AG04450 (cell line): ENCODE results near the gene ZNF236. TPM values are rescaled to one million over a fixed set of nuclear protein-coding genes. Genes with fewer than 3 reads are reported as not detected.

Experiments
- CTCF ChIA-PET: fragments of 300-600, 350-600 bp; formaldehyde crosslinking; extraction: SDS; loops from one replicate; lab custom pipeline; 2022; ENCODE audit warnings: antibody characterized with exemption, inconsistent platforms; lab: Charles Lee
- POLR2A ChIA-PET: fragments of 350-600 bp; formaldehyde crosslinking; extraction: SDS; loops from one replicate; lab custom pipeline; 2021; ENCODE audit warnings: antibody characterized with exemption, inconsistent platforms; lab: Yijun Ruan, JAX
- DNase-seq: peaks from one replicate; pipeline ENCODE4 v3.0.0-alpha.2; 2011; ENCODE audit warnings: low read depth, low spot score
- H3K27ac ChIP-seq: one replicate; pipeline ENCODE4 v1.5.1; 2012; ENCODE audit warnings: low read depth, low read length, control low read depth
- H3K27me3 ChIP-seq: one replicate; pipeline ENCODE4 v1.6.0; 2012; ENCODE audit warnings: low read length; ENCODE audit not compliant: control insufficient read depth, insufficient read depth
- H3K4me3 ChIP-seq: 2 replicates; pipeline ENCODE4 v1.5.1; 2011; ENCODE audit warnings: mild to moderate bottlenecking, low read depth, low read length, control low read depth
- H3K9me3 ChIP-seq: 2 replicates; pipeline ENCODE4 v1.5.1; 2012; ENCODE audit warnings: low read length; ENCODE audit not compliant: control insufficient read depth, insufficient read depth
- polyA plus RNA-seq: library from polyadenylated mRNA; depleted of rRNA; stranded (reverse); fragments of >200 nt; gene quantifications from 2 replicates; pipeline ENCODE4 v1.2.3, GENCODE V29; 2011
- TF ChIP-seq, protein P1 (sequence below): IDR thresholded peaks from 2 replicates; pipeline ENCODE4 v1.5.1; 2011; ENCODE audit warnings: low read depth, low read length, control low read depth, inconsistent platforms

ZNF236 gene
- polyA plus RNA-seq, 1 experiment: 5.3 TPM

DNA sequence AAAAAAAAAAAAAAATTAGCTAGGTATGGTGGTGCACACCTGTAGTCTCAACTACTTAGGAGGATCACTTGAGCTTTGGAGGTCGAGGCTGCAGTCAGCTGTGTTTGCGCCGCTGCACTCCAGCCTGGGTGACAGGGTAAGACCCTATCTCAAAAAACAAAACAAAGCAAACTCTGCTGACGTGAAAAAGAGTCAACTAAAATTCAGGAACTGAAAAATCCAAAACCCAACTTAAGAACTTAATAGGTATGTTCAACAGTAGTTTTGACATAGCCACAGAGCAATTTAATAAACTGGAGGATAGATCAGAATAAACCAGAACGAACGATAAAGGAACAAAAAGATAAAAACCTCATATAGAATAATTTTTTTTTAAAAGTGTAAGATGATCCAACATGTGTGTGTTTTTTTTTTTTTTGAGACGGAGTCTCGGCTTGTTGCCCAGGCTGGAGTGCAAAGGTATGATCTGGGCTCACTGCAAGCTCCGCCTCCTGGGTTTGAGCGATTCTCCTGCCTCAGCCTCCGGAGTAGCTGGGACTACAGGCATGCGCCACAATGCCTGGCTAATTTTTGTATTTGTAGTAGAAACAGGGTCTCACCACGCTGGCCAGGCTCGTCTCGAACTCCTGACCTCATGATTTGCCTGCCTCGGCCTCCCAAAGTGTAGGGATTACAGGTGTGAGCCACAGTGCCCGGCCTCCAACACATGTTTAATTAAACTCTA is 4.3 kb upstream of the ZNF236 start:
- POLR2A ChIA-PET: no interaction called here

DNA sequence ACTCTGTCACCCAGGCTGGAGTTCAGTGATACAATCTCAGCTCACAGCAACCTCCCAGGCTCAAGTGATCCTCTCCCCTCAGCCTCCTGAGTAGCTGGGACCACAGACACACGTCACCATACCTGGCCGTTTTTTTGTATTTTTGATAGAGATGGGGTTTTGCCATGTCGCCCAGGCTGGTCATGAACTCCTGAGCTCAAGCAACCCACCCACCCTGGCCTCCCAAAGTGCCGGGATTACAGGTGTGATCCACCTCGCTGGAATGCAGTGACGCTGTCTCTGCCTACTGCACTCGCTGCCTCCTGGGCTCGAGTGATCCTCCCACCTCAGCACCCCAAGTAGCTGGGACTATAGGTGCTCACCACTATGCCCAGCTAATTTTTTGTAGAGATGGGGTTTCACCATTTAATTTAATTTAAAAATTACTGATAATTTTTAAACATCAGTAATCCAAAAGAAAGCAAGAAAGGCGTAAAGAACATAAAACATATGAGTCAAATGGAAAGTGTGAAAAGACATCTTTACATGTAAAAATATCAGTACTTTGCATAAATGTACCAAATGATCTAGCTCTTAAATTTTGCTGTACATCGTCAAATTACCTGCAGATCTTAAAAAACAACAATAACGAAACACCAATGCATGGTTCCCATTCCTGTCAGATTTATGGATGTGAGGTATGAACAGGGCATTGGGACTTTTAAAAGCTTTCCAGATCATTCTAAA is 2.8 kb upstream of the ZNF236 start:
- TF ChIP-seq, protein P1, sequence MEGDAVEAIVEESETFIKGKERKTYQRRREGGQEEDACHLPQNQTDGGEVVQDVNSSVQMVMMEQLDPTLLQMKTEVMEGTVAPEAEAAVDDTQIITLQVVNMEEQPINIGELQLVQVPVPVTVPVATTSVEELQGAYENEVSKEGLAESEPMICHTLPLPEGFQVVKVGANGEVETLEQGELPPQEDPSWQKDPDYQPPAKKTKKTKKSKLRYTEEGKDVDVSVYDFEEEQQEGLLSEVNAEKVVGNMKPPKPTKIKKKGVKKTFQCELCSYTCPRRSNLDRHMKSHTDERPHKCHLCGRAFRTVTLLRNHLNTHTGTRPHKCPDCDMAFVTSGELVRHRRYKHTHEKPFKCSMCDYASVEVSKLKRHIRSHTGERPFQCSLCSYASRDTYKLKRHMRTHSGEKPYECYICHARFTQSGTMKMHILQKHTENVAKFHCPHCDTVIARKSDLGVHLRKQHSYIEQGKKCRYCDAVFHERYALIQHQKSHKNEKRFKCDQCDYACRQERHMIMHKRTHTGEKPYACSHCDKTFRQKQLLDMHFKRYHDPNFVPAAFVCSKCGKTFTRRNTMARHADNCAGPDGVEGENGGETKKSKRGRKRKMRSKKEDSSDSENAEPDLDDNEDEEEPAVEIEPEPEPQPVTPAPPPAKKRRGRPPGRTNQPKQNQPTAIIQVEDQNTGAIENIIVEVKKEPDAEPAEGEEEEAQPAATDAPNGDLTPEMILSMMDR: no peak

More for the DNA sequence above, 4.3 kb upstream of the ZNF236 start:
- peaks cover 2% of the 10 kb centered on the region; the same call in 1 of the 2 replicates for H3K9me3 ChIP-seq
- CTCF ChIA-PET: interaction anchor here (0.7 to 11.9 kb wide), 3 partner anchors 10 to 183 kb away, joined by 3 to 165 read pairs (median 4); no protein-coding TSS in a partner anchor
- TF ChIP-seq, protein P1: no peak
- no peaks in the 10 kb centered on the region for H3K27me3 ChIP-seq
- no peak overlapping the region for H3K27ac ChIP-seq
- no peak overlapping the region for H3K4me3 ChIP-seq
- no peak for DNase-seq

DNA sequence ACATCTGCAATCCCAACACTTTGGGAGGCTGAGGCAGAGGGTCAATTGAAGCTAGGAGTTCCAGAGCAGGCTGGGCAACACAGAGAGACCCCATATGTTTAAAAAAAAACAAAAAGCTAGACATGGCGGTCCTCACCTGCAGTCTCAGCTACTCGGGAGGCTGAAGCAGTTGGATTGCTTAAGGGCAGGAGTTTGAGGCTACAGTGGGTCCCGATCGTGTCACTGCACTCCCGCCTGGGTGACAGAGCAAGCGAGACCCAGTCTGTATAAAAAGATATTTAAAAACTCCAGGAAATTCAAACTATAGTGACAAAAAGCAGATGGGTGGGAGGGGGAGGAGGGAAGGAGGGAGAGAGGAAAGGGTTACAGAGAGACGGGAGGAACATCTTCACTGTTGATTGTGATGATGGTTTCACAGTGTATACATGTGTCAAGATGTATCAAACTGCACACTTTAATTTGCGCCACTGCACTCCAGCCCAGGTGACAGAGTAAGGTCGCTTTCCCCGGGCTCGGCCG is 942 bp upstream of the ZNF236 start:
- peak overlapping the region; percentile 96 for H3K4me3 ChIP-seq
- peak overlapping the region; percentile 80 for H3K27ac ChIP-seq
- TF ChIP-seq, protein P1: no peak
- DNase-seq: no peak
- no peaks in the 10 kb centered on the region for H3K27me3 ChIP-seq
- peaks cover 2% of the 10 kb centered on the region; the same call in 1 of the 2 replicates for H3K9me3 ChIP-seq
- ChIA-PET CTCF (interaction anchor here (0.5 to 11.9 kb wide), 3 partner anchors 12 to 1881 kb away, joined by 4 to 165 read pairs (median 5); no protein-coding TSS in a partner anchor), POLR2A (no interaction called here)

More for the DNA sequence above, 2.8 kb upstream of the ZNF236 start:
- peaks cover 2% of the 10 kb centered on the region; the same call in 1 of the 2 replicates for H3K9me3 ChIP-seq
- ChIA-PET POLR2A (no interaction called here), CTCF (interaction anchor here (0.6 to 11.9 kb wide), 5 partner anchors 17 to 535 kb away, joined by 3 to 165 read pairs (median 4); no protein-coding TSS in a partner anchor)
- no peaks in the 10 kb centered on the region for H3K27me3 ChIP-seq
- no peak overlapping the region for H3K4me3 ChIP-seq
- no peak for DNase-seq
- H3K27ac ChIP-seq: no peak overlapping the region

DNA sequence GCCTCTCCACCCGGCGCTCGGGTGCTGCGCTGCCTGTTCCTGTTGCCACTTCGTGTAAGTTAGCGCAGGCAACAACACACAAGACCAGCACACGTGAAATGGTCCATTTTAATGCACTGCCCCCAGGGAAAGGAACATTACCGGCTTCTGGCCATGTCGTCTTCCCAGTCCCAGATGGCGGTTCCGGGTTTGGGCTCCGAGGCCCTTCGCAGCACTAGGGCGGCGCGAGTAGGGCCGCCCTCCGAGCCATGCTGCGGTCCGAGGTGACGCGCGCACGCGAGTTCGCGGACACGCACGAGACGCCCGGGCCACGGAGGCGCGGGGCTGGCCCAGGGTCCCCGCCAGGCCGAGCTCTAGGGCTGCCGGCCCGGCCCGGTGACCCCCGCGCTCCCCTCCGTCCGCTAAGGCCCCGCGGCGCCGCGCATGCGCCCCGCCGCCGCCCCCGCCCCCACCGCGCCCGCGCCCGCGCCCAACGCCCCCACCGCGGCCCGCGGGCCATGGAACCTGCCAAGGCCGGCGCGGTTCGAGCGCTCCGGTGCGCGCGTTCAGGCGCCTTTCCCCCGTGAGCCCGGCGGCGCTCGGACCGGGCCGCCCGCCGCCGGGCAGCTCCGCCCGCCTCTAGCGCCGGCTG is 367 bp upstream of the ZNF236 start:
- CTCF ChIA-PET: interaction anchor here (11.9 kb wide), 1 partner anchor 19 kb away, joined by 165 read pairs; no protein-coding TSS in a partner anchor
- peak overlapping the region; percentile 96 for H3K4me3 ChIP-seq
- no peak for DNase-seq
- H3K27ac ChIP-seq: peak overlapping the region; percentile 80
- peaks cover 2% of the 10 kb centered on the region; the same call in 1 of the 2 replicates for H3K9me3 ChIP-seq
- H3K27me3 ChIP-seq: no peaks in the 10 kb centered on the region
- TF ChIP-seq, protein P1: no peak
- POLR2A ChIA-PET: no interaction called here
